HCEC 1CT (cell line): Measurements from ENCODE around the gene FHOD3.
A peak's percentile ranks its signal among the peaks of the same experiment; 100 is the strongest.

Experiments used
- DNase-seq: peaks from one replicate; pipeline ENCODE4 v3.0.0-alpha.2; 2017

Gene FHOD3

GRCh38 chr18:36296650-36297416 is 680 bp upstream of the FHOD3 start:
- peak; percentile 73 for DNase-seq

- DNase-seq, result no peak
These were observed 721 bp downstream of the FHOD3 start for GRCh38 chr18:36298126-36298741.

- no peak for DNase-seq
These were observed 1.5 kb downstream of the FHOD3 start for GRCh38 chr18:36299015-36299414.

GRCh38 chr18:36300211-36300610 is 2.7 kb downstream of the FHOD3 start:
- DNase-seq, result no peak

- no peak for DNase-seq
These were observed 4.4 kb downstream of the FHOD3 start for GRCh38 chr18:36301884-36302283.

- peak; percentile 30 for DNase-seq
These were observed 5.2 kb downstream of the FHOD3 start for GRCh38 chr18:36302676-36303075.

- no peak for DNase-seq
These were observed 5.8 kb downstream of the FHOD3 start for GRCh38 chr18:36303211-36303844.

- no peak for DNase-seq
These were observed 7.2 kb downstream of the FHOD3 start for GRCh38 chr18:36304723-36305122.

- DNase-seq, result no peak
These were observed 7.9 kb downstream of the FHOD3 start for GRCh38 chr18:36305375-36305774.

GRCh38 chr18:36307513-36307912 is 10.0 kb downstream of the FHOD3 start:
- no peak for DNase-seq

GRCh38 chr18:36308711-36309435 is 11.4 kb downstream of the FHOD3 start:
- DNase-seq, result no peak

- DNase-seq, result peak; percentile 98
These were observed 12.2 kb downstream of the FHOD3 start for GRCh38 chr18:36309436-36310391.

- DNase-seq, result no peak
These were observed 13.6 kb downstream of the FHOD3 start for GRCh38 chr18:36311026-36311570.

GRCh38 chr18:36312806-36313395 is 15.4 kb downstream of the FHOD3 start:
- no peak for DNase-seq

- peak; percentile 55 for DNase-seq
These were observed 16.6 kb downstream of the FHOD3 start for GRCh38 chr18:36314098-36314497.

- peak; percentile 79 for DNase-seq
These were observed 17.2 kb downstream of the FHOD3 start for GRCh38 chr18:36314754-36315153.

GRCh38 chr18:36315736-36316135 is 18.2 kb downstream of the FHOD3 start:
- peak; percentile 42 for DNase-seq

GRCh38 chr18:36316246-36316645 is 18.7 kb downstream of the FHOD3 start:
- no peak for DNase-seq

- no peak for DNase-seq
These were observed 24.3 kb downstream of the FHOD3 start for GRCh38 chr18:36321658-36322407.

GRCh38 chr18:36322408-36322728 is 24.9 kb downstream of the FHOD3 start:
- no peak for DNase-seq

GRCh38 chr18:36322734-36323133 is 25.2 kb downstream of the FHOD3 start:
- no peak for DNase-seq
